Liver (tissue), 9 donors: ENCODE measurements around the gene MED27. TPM values are rescaled to one million over a fixed set of nuclear protein-coding genes. Genes with fewer than 3 reads are reported as not detected.

ENCODE experiments used
- DNase-seq: peaks from one replicate; pipeline ENCODE4 v3.0.0-alpha.2; 2017; ENCODE audit warnings: low spot score
- H3K27ac ChIP-seq, 2 donors: one replicate each; pipeline ENCODE4 v1.7.0; 2013; ENCODE audit warnings: inconsistent platforms in 2 of 2, low read length in 2 of 2, control low read depth in 1 of 2, low read depth in 1 of 2, mild to moderate bottlenecking in 1 of 2
- H3K27me3 ChIP-seq, 4 donors: one replicate each; pipeline versions ENCODE4 v1.6.1 to v1.7.0; 2013; ENCODE audit warnings: low read length in 3 of 4, inconsistent platforms in 1 of 4, mild to moderate bottlenecking in 1 of 4, moderate library complexity in 1 of 4; ENCODE audit not compliant: control insufficient read depth in 4 of 4, insufficient read depth in 4 of 4
- H3K36me3 ChIP-seq, 4 donors: one replicate each; pipeline versions ENCODE4 v1.6.1 to v1.7.0; 2013; ENCODE audit warnings: low read length in 3 of 4, mild to moderate bottlenecking in 3 of 4, low read depth in 1 of 4, moderate library complexity in 1 of 4; ENCODE audit not compliant: control insufficient read depth in 4 of 4, insufficient read depth in 3 of 4
- H3K4me1 ChIP-seq, 4 donors: one replicate each; pipeline versions ENCODE4 v1.6.1 to v1.7.0; 2013; ENCODE audit warnings: low read length in 3 of 4, mild to moderate bottlenecking in 3 of 4, moderate library complexity in 1 of 4; ENCODE audit not compliant: control insufficient read depth in 4 of 4, insufficient read depth in 4 of 4
- H3K4me3 ChIP-seq, 3 donors: one replicate each; pipeline versions ENCODE4 v1.6.1 to v1.7.0; 2013; ENCODE audit warnings: low read length in 3 of 3, control low read depth in 1 of 3, low read depth in 1 of 3, mild to moderate bottlenecking in 1 of 3
- H3K9ac ChIP-seq, 2 donors: one replicate each; pipeline ENCODE4 v1.7.0; 2013; ENCODE audit warnings: low read length in 2 of 2, mild to moderate bottlenecking in 2 of 2, moderate library complexity in 2 of 2, control low read depth in 1 of 2, low read depth in 1 of 2
- H3K9me3 ChIP-seq, 4 donors: one replicate each; pipeline versions ENCODE4 v1.6.1 to v1.7.0; 2013; ENCODE audit warnings: low read length in 3 of 4; ENCODE audit not compliant: control insufficient read depth in 4 of 4
- EGR1 ChIP-seq, 2 donors: IDR thresholded peaks; 2 replicates each; pipeline ENCODE4 v1.6.1; 2016 to 2018; ENCODE audit warnings: antibody characterized with exemption in 2 of 2, low read depth in 2 of 2
- FOXA1 ChIP-seq: IDR thresholded peaks from 2 replicates; pipeline ENCODE4 v1.6.1; 2016; ENCODE audit warnings: antibody characterized with exemption
- FOXA2 ChIP-seq: IDR thresholded peaks from 2 replicates; pipeline ENCODE4 v1.6.1; 2016; ENCODE audit warnings: antibody characterized with exemption
- GABPA ChIP-seq, 2 donors: IDR thresholded peaks in 1 of 2; conservative IDR thresholded peaks in 1 of 2; 2 replicates each; pipeline ENCODE4 v1.6.1; 2016; ENCODE audit warnings: antibody characterized with exemption in 2 of 2, mild to moderate bottlenecking in 1 of 2, moderate library complexity in 1 of 2
- HNF4A ChIP-seq, 2 donors: conservative IDR thresholded peaks; 2 replicates each; pipeline ENCODE4 v1.6.1; 2016; ENCODE audit warnings: antibody characterized with exemption in 2 of 2, mild to moderate bottlenecking in 2 of 2
- HNF4G ChIP-seq: IDR thresholded peaks from 2 replicates; pipeline ENCODE4 v1.6.1; 2016; ENCODE audit warnings: antibody characterized with exemption
- JUND ChIP-seq, 2 donors: IDR thresholded peaks; 2 replicates each; pipeline ENCODE4 v1.6.1; 2016; ENCODE audit warnings: antibody characterized with exemption in 2 of 2
- RAD21 ChIP-seq, 2 donors: IDR thresholded peaks; 2 replicates each; pipeline ENCODE4 v1.6.1; 2016; ENCODE audit warnings: antibody characterized with exemption in 2 of 2, mild to moderate bottlenecking in 2 of 2
- RXRA ChIP-seq, 2 donors: IDR thresholded peaks; 2 replicates each; pipeline ENCODE4 v1.6.1; 2017 to 2018; ENCODE audit warnings: antibody characterized with exemption in 2 of 2, mild to moderate bottlenecking in 1 of 2
- SP1 ChIP-seq: IDR thresholded peaks from 2 replicates; pipeline ENCODE4 v1.6.1; 2018; ENCODE audit warnings: antibody characterized with exemption, mild to moderate bottlenecking
- TAF1 ChIP-seq: conservative IDR thresholded peaks from 2 replicates; pipeline ENCODE4 v1.6.1; 2016; ENCODE audit warnings: antibody characterized with exemption, mild to moderate bottlenecking
- YY1 ChIP-seq: IDR thresholded peaks from 2 replicates; pipeline ENCODE4 v1.6.1; 2016; ENCODE audit warnings: antibody characterized with exemption, mild to moderate bottlenecking
- ZBTB33 ChIP-seq: IDR thresholded peaks from 2 replicates; pipeline ENCODE4 v1.6.1; 2016; ENCODE audit warnings: antibody characterized with exemption
- WGBS: extraction: QIAGEN DNeasy Blood & Tissue Kit; methylation state at CpG from one replicate; pipeline ENCODE4 v1.1.7; 2013; 5-methylcytosine and 5-hydroxymethylcytosine counted together
- polyA plus RNA-seq, 2 donors: library from polyadenylated mRNA; stranded (reverse) in 1 of 2; unstranded in 1 of 2; fragments of 200-250 nt in 1 of 2; fragments of >200 nt in 1 of 2; fragmentation: Nextera tagmentation in 1 of 2; extraction: Ambion mirVana in 1 of 2; gene quantifications; one replicate each; pipeline versions ENCODE4 v1.2.1 to v1.2.3, GENCODE V29; 2013 to 2015
- total RNA-seq, 2 donors: library from RNA; depleted of rRNA; stranded (reverse); fragments of >200 nt; gene quantifications; one replicate each; pipeline ENCODE4 v1.2.3, GENCODE V29; 2014
- TF ChIP-seq, protein P1 (sequence below): IDR thresholded peaks from 2 replicates; pipeline ENCODE4 v1.6.1; 2016; ENCODE audit warnings: antibody characterized with exemption
- TF ChIP-seq, protein P2 (sequence below): IDR thresholded peaks from 2 replicates; pipeline ENCODE4 v1.6.1; 2016; ENCODE audit warnings: antibody characterized with exemption
- TF ChIP-seq, protein P3 (sequence below): fragments of 150-350 bp; IDR thresholded peaks from 2 replicates; pipeline ENCODE4 v1.5.1; 2017; ENCODE audit warnings: improper control_type of control experiment, low read depth, low read length; ENCODE audit not compliant: missing input control
- TF ChIP-seq, protein P4 (sequence below): IDR thresholded peaks from 2 replicates; pipeline ENCODE4 v1.6.1; 2016; ENCODE audit warnings: antibody characterized with exemption, mild to moderate bottlenecking
- donor health status: healthy.
- donor health status: healthy.
- donor health status: healthy.
- donor health status: healthy.
- donor health status: healthy.

The MED27 gene
- total and polyA plus RNA-seq, 4 donors = 4.6 to 7.9 (median 5.5) TPM

- Histone ChIP-seq H3K4me3 (no peak overlapping the region), H3K36me3 (peaks cover 0 to 22% (median under 1%) of the 10 kb centered on the region in 4 donors), H3K4me1 (no peaks in the 10 kb centered on the region), H3K27ac (no peak overlapping the region), H3K9ac (no peak overlapping the region), H3K9me3 (no peaks in the 10 kb centered on the region), H3K27me3 (no peaks in the 10 kb centered on the region)
- TF ChIP-seq RXRA (IDR thresholded peaks at IDR 0.05) = no peak
- TF ChIP-seq SP1 = no peak
- TF ChIP-seq, protein P1, sequence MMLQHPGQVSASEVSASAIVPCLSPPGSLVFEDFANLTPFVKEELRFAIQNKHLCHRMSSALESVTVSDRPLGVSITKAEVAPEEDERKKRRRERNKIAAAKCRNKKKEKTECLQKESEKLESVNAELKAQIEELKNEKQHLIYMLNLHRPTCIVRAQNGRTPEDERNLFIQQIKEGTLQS = no peak
- TF ChIP-seq RAD21 (IDR thresholded peaks at IDR 0.05) = no peak
- TF ChIP-seq, protein P2, sequence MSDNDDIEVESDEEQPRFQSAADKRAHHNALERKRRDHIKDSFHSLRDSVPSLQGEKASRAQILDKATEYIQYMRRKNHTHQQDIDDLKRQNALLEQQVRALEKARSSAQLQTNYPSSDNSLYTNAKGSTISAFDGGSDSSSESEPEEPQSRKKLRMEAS = no peak
- no peak for TF ChIP-seq JUND (IDR thresholded peaks at IDR 0.05)
- no peak for TF ChIP-seq TAF1
- TF ChIP-seq, protein P3, sequence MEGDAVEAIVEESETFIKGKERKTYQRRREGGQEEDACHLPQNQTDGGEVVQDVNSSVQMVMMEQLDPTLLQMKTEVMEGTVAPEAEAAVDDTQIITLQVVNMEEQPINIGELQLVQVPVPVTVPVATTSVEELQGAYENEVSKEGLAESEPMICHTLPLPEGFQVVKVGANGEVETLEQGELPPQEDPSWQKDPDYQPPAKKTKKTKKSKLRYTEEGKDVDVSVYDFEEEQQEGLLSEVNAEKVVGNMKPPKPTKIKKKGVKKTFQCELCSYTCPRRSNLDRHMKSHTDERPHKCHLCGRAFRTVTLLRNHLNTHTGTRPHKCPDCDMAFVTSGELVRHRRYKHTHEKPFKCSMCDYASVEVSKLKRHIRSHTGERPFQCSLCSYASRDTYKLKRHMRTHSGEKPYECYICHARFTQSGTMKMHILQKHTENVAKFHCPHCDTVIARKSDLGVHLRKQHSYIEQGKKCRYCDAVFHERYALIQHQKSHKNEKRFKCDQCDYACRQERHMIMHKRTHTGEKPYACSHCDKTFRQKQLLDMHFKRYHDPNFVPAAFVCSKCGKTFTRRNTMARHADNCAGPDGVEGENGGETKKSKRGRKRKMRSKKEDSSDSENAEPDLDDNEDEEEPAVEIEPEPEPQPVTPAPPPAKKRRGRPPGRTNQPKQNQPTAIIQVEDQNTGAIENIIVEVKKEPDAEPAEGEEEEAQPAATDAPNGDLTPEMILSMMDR = no peak
- TF ChIP-seq EGR1 (IDR thresholded peaks at IDR 0.05; ENCODE audit: low read depth in 2 of 2) = no peak
- no peak for TF ChIP-seq FOXA2
- no peak for TF ChIP-seq ZBTB33
- TF ChIP-seq YY1 = no peak
- TF ChIP-seq GABPA (IDR thresholded peaks at IDR 0.05 in 1 of 2, conservative IDR thresholded peaks at IDR 0.05 in 1 of 2) = no peak
- WGBS = 94% methylated on average over 10 of the region's 10 CpGs
- DNase-seq = no peak
These were observed 214.0 kb downstream of the MED27 start for GRCh38 chr9:131865446-131866195.

DNA sequence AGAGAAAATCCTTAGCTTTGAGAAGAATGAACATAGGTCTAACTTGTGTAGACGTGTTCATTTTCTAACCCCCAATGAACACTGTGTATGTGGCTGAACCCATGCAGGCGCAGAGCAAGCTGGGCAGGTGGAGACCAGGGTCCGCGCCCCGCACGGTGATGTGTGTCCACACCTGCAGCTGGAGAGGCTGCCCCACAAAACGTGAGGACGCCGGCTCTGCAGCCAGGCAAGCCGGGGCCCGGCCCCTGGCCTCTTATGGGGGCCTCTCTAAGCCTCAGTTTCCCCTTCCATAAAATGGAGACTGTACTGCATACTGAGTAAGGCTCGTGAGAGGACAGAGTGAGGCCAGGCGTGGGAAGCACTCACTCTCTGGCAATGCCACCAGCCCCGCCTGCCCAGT lies 215.1 kb downstream of the MED27 start:
- Histone ChIP-seq H3K4me1 (no peaks in the 10 kb centered on the region), H3K27me3 (no peaks in the 10 kb centered on the region), H3K27ac (no peak overlapping the region), H3K4me3 (no peak overlapping the region), H3K9me3 (no peaks in the 10 kb centered on the region), H3K9ac (no peak overlapping the region), H3K36me3 (peaks cover 0 to 28% (median 3%) of the 10 kb centered on the region in 4 donors)
- 97% methylated on average over 14 of the region's 14 CpGs for WGBS
- DNase-seq = no peak
- TF ChIP-seq HNF4A (conservative IDR thresholded peaks at IDR 0.05) = no peak
- TF ChIP-seq EGR1 (IDR thresholded peaks at IDR 0.05; ENCODE audit: low read depth in 2 of 2) = no peak
- TF ChIP-seq, protein P4, sequence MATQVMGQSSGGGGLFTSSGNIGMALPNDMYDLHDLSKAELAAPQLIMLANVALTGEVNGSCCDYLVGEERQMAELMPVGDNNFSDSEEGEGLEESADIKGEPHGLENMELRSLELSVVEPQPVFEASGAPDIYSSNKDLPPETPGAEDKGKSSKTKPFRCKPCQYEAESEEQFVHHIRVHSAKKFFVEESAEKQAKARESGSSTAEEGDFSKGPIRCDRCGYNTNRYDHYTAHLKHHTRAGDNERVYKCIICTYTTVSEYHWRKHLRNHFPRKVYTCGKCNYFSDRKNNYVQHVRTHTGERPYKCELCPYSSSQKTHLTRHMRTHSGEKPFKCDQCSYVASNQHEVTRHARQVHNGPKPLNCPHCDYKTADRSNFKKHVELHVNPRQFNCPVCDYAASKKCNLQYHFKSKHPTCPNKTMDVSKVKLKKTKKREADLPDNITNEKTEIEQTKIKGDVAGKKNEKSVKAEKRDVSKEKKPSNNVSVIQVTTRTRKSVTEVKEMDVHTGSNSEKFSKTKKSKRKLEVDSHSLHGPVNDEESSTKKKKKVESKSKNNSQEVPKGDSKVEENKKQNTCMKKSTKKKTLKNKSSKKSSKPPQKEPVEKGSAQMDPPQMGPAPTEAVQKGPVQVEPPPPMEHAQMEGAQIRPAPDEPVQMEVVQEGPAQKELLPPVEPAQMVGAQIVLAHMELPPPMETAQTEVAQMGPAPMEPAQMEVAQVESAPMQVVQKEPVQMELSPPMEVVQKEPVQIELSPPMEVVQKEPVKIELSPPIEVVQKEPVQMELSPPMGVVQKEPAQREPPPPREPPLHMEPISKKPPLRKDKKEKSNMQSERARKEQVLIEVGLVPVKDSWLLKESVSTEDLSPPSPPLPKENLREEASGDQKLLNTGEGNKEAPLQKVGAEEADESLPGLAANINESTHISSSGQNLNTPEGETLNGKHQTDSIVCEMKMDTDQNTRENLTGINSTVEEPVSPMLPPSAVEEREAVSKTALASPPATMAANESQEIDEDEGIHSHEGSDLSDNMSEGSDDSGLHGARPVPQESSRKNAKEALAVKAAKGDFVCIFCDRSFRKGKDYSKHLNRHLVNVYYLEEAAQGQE = no peak
- no peak for TF ChIP-seq ZBTB33
- TF ChIP-seq RXRA (IDR thresholded peaks at IDR 0.05) = no peak
- TF ChIP-seq, protein P2 = no peak
- TF ChIP-seq YY1 = no peak
- no peak for TF ChIP-seq RAD21 (IDR thresholded peaks at IDR 0.05)
- no peak for TF ChIP-seq SP1
- TF ChIP-seq FOXA1 = no peak
- no peak for TF ChIP-seq HNF4G
- TF ChIP-seq, protein P3 = no peak
